HCT116 (cell line): ENCODE measurements around the gene NF1. TPM values are rescaled to one million over a fixed set of nuclear protein-coding genes. Genes with fewer than 3 reads are reported as not detected.

Source experiments
- ATAC-seq: fragments of 200-7000 bp; cut with Tn5 transposase; 2 replicates; pipeline ENCODE4 v1.9.1; 2020; ENCODE audit warnings: mild to moderate bottlenecking, moderate library complexity
- BruUV-seq: library from RNA; stranded (reverse); fragments of 400-500 nt; replicated peaks from 2 replicates; lab custom pipeline; 2021; lab: Mats Ljungman, UMichigan
- CTCF ChIA-PET: fragments of 300-600 bp; sonication (Branson Sonifier 250); formaldehyde crosslinking; loops from one replicate; lab custom pipeline; 2021; ENCODE audit warnings: antibody characterized with exemption; lab: Charles Lee
- POLR2A ChIA-PET: fragments of 300-600, 350-600 bp; sonication (Branson Sonifier 250); formaldehyde crosslinking; loops from one replicate; lab custom pipeline; 2021; ENCODE audit warnings: antibody characterized with exemption; lab: Charles Lee
- RAD21 ChIA-PET, 2 experiments: fragments of 300-600 bp; sonication (Branson Sonifier 250); formaldehyde crosslinking; loops; one replicate each; lab custom pipeline; 2023; ENCODE audit warnings: low total read pairs in 2 of 2; ENCODE audit not compliant: uncharacterized antibody in 2 of 2, unreplicated experiment in 2 of 2, low non-redundant PET in 1 of 2; lab: Charles Lee
- DNase-seq: peaks from one replicate; pipeline ENCODE4 v3.0.0-alpha.2; 2010; ENCODE audit warnings: low read depth, low spot score
- H2AFZ ChIP-seq: fragments of 200-600 bp; shearing (Covaris generic), sonication (generic); 2 replicates; pipeline ENCODE4 v1.6.1; 2017; ENCODE audit warnings: low read depth, mixed run types, mixed read lengths, antibody characterized with exemption, low read length; ENCODE audit not compliant: poor library complexity, severe bottlenecking
- H3K27ac ChIP-seq: 2 replicates; pipeline ENCODE4 v1.5.1; 2012; ENCODE audit warnings: low read depth, low read length
- H3K27me3 ChIP-seq: fragments of 200-600 bp; sonication (generic); 2 replicates; pipeline ENCODE4 v1.6.1; 2016; ENCODE audit warnings: mixed run types, low read length, mixed read lengths; ENCODE audit not compliant: insufficient read depth
- H3K36me3 ChIP-seq, 2 experiments: fragments of 200-500 bp in 1 of 2; fragments of 200-600 bp in 1 of 2; sonication (Bioruptor generic) in 1 of 2; sonication (generic) in 1 of 2; 2 replicates each; pipeline versions ENCODE4 v1.5.1 to v1.6.1; 2014 to 2016; ENCODE audit warnings: low read length in 2 of 2, inconsistent platforms in 1 of 2, mixed read lengths in 1 of 2, mixed run types in 1 of 2; ENCODE audit not compliant: insufficient read depth in 2 of 2, control insufficient read depth in 1 of 2
- H3K4me1 ChIP-seq, 2 experiments: fragments of 200-600 bp in 1 of 2; sonication (generic) in 1 of 2; 2 replicates each; pipeline versions ENCODE4 v1.5.1 to v1.6.1; 2012 to 2017; ENCODE audit warnings: low read length in 2 of 2, inconsistent platforms in 1 of 2, mild to moderate bottlenecking in 1 of 2, mixed read lengths in 1 of 2, mixed run types in 1 of 2, moderate library complexity in 1 of 2; ENCODE audit not compliant: insufficient read depth in 2 of 2, control insufficient read depth in 1 of 2
- H3K4me2 ChIP-seq: fragments of 200-600 bp; sonication (generic); 2 replicates; pipeline ENCODE4 v1.6.1; 2017; ENCODE audit warnings: mixed run types, low read length, mixed read lengths
- H3K4me3 ChIP-seq, 2 experiments: fragments of 200-600 bp in 1 of 2; sonication (generic) in 1 of 2; replicated peaks in 1 of 2; 2 replicates each; pipeline ENCODE4 v1.5.1; 2011 to 2016; ENCODE audit warnings: low read length in 2 of 2, control low read depth in 1 of 2, low read depth in 1 of 2, mild to moderate bottlenecking in 1 of 2, mixed read lengths in 1 of 2, mixed run types in 1 of 2
- H3K79me2 ChIP-seq: fragments of 200-600 bp; sonication (generic); 2 replicates; pipeline ENCODE4 v1.6.1; 2017; ENCODE audit warnings: mild to moderate bottlenecking, mixed run types, low read length, moderate library complexity, mixed read lengths; ENCODE audit not compliant: insufficient read depth
- H3K9ac ChIP-seq: fragments of 200-600 bp; sonication (generic); 2 replicates; pipeline ENCODE4 v1.6.1; 2016; ENCODE audit warnings: low read length, mixed read lengths
- H3K9me2 ChIP-seq: fragments of 200-600 bp; sonication (generic), shearing (Covaris generic); 2 replicates; pipeline ENCODE4 v1.6.1; 2017; ENCODE audit warnings: mixed run types, mild to moderate bottlenecking, moderate library complexity; ENCODE audit not compliant: insufficient read depth
- H3K9me3 ChIP-seq, 2 experiments: fragments of 200-500 bp in 1 of 2; fragments of 200-600 bp in 1 of 2; sonication (Bioruptor generic) in 1 of 2; sonication (generic) in 1 of 2; 2 replicates each; pipeline ENCODE4 v1.6.1; 2014 to 2017; ENCODE audit warnings: low read length in 2 of 2, mixed read lengths in 2 of 2, inconsistent platforms in 1 of 2, low read depth in 1 of 2, mild to moderate bottlenecking in 1 of 2, mixed run types in 1 of 2, moderate library complexity in 1 of 2; ENCODE audit not compliant: control insufficient read depth in 1 of 2, insufficient read depth in 1 of 2
- H4K20me1 ChIP-seq: fragments of 200-600 bp; sonication (generic), shearing (Covaris generic); 2 replicates; pipeline ENCODE4 v1.6.1; 2017; ENCODE audit warnings: mixed run types, mild to moderate bottlenecking, moderate library complexity; ENCODE audit not compliant: insufficient read depth
- CBX3 ChIP-seq: IDR thresholded peaks from 2 replicates; pipeline ENCODE4 v1.6.1; 2012; ENCODE audit warnings: low read depth
- CTCF ChIP-seq, 3 experiments: fragments of 200-600 bp in 1 of 3; sonication (generic) in 1 of 3; IDR thresholded peaks in 2 of 3; conservative IDR thresholded peaks in 1 of 3; 2 replicates each; pipeline ENCODE4 v1.5.1; 2012 to 2017; ENCODE audit warnings: low read depth in 2 of 3, low read length in 2 of 3, antibody characterized with exemption in 1 of 3, borderline replicate concordance in 1 of 3, control low read depth in 1 of 3, mild to moderate bottlenecking in 1 of 3, mixed read lengths in 1 of 3, mixed run types in 1 of 3, moderate library complexity in 1 of 3; ENCODE audit not compliant: insufficient read depth in 1 of 3
- EGR1 ChIP-seq: IDR thresholded peaks from 2 replicates; pipeline ENCODE4 v1.6.1; 2012; ENCODE audit warnings: low read depth
- EZH2 ChIP-seq: fragments of 200-600 bp; sonication (generic); IDR thresholded peaks from 2 replicates; pipeline ENCODE4 v1.6.1; 2017; ENCODE audit warnings: antibody characterized with exemption, mixed run types
- EZH2phosphoT487 ChIP-seq: fragments of 200-600 bp; IDR thresholded peaks from 2 replicates; pipeline ENCODE4 v1.6.1; 2018; ENCODE audit warnings: antibody characterized with exemption, borderline replicate concordance
- MAX ChIP-seq: IDR thresholded peaks from 2 replicates; pipeline ENCODE4 v1.6.1; 2012
- RAD21 ChIP-seq: IDR thresholded peaks from 2 replicates; pipeline ENCODE4 v1.6.1; 2012; ENCODE audit warnings: low read depth, mild to moderate bottlenecking
- SP1 ChIP-seq: IDR thresholded peaks from 2 replicates; pipeline ENCODE4 v1.6.1; 2012; ENCODE audit warnings: low read depth
- TCF7L2 ChIP-seq: IDR thresholded peaks from 2 replicates; pipeline ENCODE4 v1.7.0; 2011; ENCODE audit warnings: borderline replicate concordance, inconsistent platforms; ENCODE audit not compliant: insufficient read depth, insufficient read length; ENCODE audit errors: extremely low read depth
- ZBTB33 ChIP-seq: IDR thresholded peaks from 2 replicates; pipeline ENCODE4 v1.6.1; 2011; ENCODE audit warnings: mild to moderate bottlenecking, low read length, moderate library complexity; ENCODE audit not compliant: insufficient replicate concordance; ENCODE audit errors: extremely low read depth
- ZFX ChIP-seq: fragments of 450-650 bp; IDR thresholded peaks from 2 replicates; pipeline ENCODE4 v1.6.1; 2017
- ZNF274 ChIP-seq: fragments of 200-500 bp; sonication (Bioruptor generic); IDR thresholded peaks from 2 replicates; pipeline ENCODE4 v1.6.1; 2014; ENCODE audit warnings: mild to moderate bottlenecking, low read depth, low read length, inconsistent platforms
- intact Hi-C: fragments of 100-400 bp; cut with micrococcal nuclease; formaldehyde crosslinking; loops from 2 replicates; pipeline ENCODE4 v1.10.0; 2022
- total RNA-seq: library from RNA; stranded (reverse); gene quantifications from one replicate; pipeline ENCODE4 v1.2.1, GENCODE V29; 2021; ENCODE audit not compliant: unreplicated experiment

NF1 gene
- total RNA-seq, 1 experiment from 2014 or later, result 20.8 TPM

GRCh38 chr17:31062346-31062745, 32.4 kb upstream of the NF1 start:
- no peaks in the 10 kb centered on the region for H3K79me2 ChIP-seq
- ATAC-seq (no peak), DNase-seq (no peak)
- H3K4me2 ChIP-seq, result no peak overlapping the region
- H2AFZ ChIP-seq, result no peak overlapping the region
- POLR2A ChIA-PET, result interaction anchor here (0.9 kb wide), 1 partner anchor 32 kb away, joined by 3 read pairs; the partner anchor contains the start of gene NF1
- no peaks in the 10 kb centered on the region for H3K27me3 ChIP-seq
- RAD21 ChIA-PET, result interaction anchor here in 1 of 2 experiments (1.2 kb wide), 1 partner anchor 49 kb away, joined by 3 read pairs; no protein-coding TSS in a partner anchor
- no peaks in the 10 kb centered on the region for H3K9me2 ChIP-seq
- intact Hi-C loops, result no loop called here
- no peak for TF ChIP-seq MAX
- TF ChIP-seq ZNF274, result no peak
- no peak for TF ChIP-seq EZH2phosphoT487
- TF ChIP-seq TCF7L2, result no peak
- TF ChIP-seq ZFX, result no peak
- no peak for TF ChIP-seq EGR1
- no peak for TF ChIP-seq EZH2
- no peak for TF ChIP-seq RAD21
- TF ChIP-seq ZBTB33, result no peak
- no peak for TF ChIP-seq CBX3
- no peak for TF ChIP-seq SP1
- no peak for TF ChIP-seq CTCF (IDR thresholded peaks at IDR 0.05 in 2 of 3, conservative IDR thresholded peaks at IDR 0.05 in 1 of 3; ENCODE audit: borderline replicate concordance in 1 of 3, insufficient read depth in 1 of 3, low read depth in 2 of 3, low read length in 2 of 3)
- no TSS peak for BruUV-seq
- H3K4me3 ChIP-seq, result no peak overlapping the region
- H3K36me3 ChIP-seq, result no peaks in the 10 kb centered on the region
- H3K4me1 ChIP-seq, result peaks cover under 1 to 1% of the 10 kb centered on the region in 2 experiments; a peak in 3 of 4 replicates
- no peak overlapping the region for H3K27ac ChIP-seq
- no peaks in the 10 kb centered on the region for H4K20me1 ChIP-seq
- no peak overlapping the region for H3K9ac ChIP-seq
- CTCF ChIA-PET, result no interaction called here
- H3K9me3 ChIP-seq, result no peaks in the 10 kb centered on the region
